Daoy (cell line): ENCODE results near the gene VDAC1. TPM values are rescaled to one million over a fixed set of nuclear protein-coding genes. Genes with fewer than 3 reads are reported as not detected.
"Not testable (repeated sequence)": the region's sequence is repeated elsewhere in the genome, so short reads cannot be mapped to it uniquely, and the experiment has no call there.

Experiments used
- DNase-seq: peaks from one replicate; pipeline ENCODE4 v3.0.0-alpha.2; 2015; ENCODE audit warnings: low read depth
- total RNA-seq: library from RNA; depleted of rRNA; stranded (reverse); fragments of >200 nt; shearing (Covaris generic); gene quantifications from 2 replicates; pipeline ENCODE4 v1.2.3, GENCODE V29; 2014

Gene VDAC1
- total RNA-seq, 1 experiment from 2014 or later = 499 TPM

GRCh38 chr5:133995341-133995740 is 9.4 kb downstream of the VDAC1 start:
- no peak for DNase-seq

GRCh38 chr5:133994990-133995333 is 9.8 kb downstream of the VDAC1 start:
- DNase-seq = no peak

- no peak for DNase-seq
Observed at GRCh38 chr5:133994297-133994989, 10.3 kb downstream of the VDAC1 start.

- DNase-seq = no peak
Observed at GRCh38 chr5:133993185-133993936, 11.4 kb downstream of the VDAC1 start.

- DNase-seq = no peak
Observed at GRCh38 chr5:133992429-133993155, 12.2 kb downstream of the VDAC1 start.

- no peak for DNase-seq
Observed at GRCh38 chr5:133991171-133991910, 13.4 kb downstream of the VDAC1 start.

GRCh38 chr5:133990396-133990795 is 14.4 kb downstream of the VDAC1 start:
- no peak for DNase-seq

GRCh38 chr5:133985540-133986180 is 19.1 kb downstream of the VDAC1 start:
- no peak for DNase-seq

- no peak for DNase-seq
Observed at GRCh38 chr5:133983674-133984073, 21.1 kb downstream of the VDAC1 start.

GRCh38 chr5:133981714-133982113 is 23.1 kb downstream of the VDAC1 start:
- DNase-seq = no peak

- DNase-seq = no peak
Observed at GRCh38 chr5:133980652-133981051, 24.1 kb downstream of the VDAC1 start.

GRCh38 chr5:133978943-133979342 is 25.8 kb downstream of the VDAC1 start:
- DNase-seq = no peak

GRCh38 chr5:133977858-133978257 is 26.9 kb downstream of the VDAC1 start:
- DNase-seq = peak; percentile 70

- no peak for DNase-seq
Observed at GRCh38 chr5:133977161-133977787, 27.5 kb downstream of the VDAC1 start.

GRCh38 chr5:133975546-133975945 is 29.2 kb downstream of the VDAC1 start:
- DNase-seq = not testable (repeated sequence)

GRCh38 chr5:133974142-133974541 is 30.6 kb downstream of the VDAC1 start:
- DNase-seq = no peak

- DNase-seq = no peak
Observed at GRCh38 chr5:133970325-133970909, 34.4 kb downstream of the VDAC1 start.

- no peak for DNase-seq
Observed at GRCh38 chr5:133969654-133970324, 35.0 kb downstream of the VDAC1 start.

- peak; percentile 99 for DNase-seq
Observed at GRCh38 chr5:133968204-133968980, 36.4 kb downstream of the VDAC1 start, which contains the start of gene C5orf15. C5orf15 (minus strand) TSS chr5:133968625; CDS start chr5:133968584, 41 bp downstream.
